HG03095 (cell line): ENCODE results near the gene CCDC141.
A peak's percentile ranks its signal among the peaks of the same experiment; 100 is the strongest.

ENCODE experiments used
- ATAC-seq: cut with Tn5 transposase; IDR thresholded peaks from one replicate; pipeline ENCODE4 v1.9.1; 2021; ENCODE audit warnings: moderate library complexity; ENCODE audit not compliant: unreplicated experiment

Gene CCDC141

GRCh38 chr2:178914259-178914849 lies 135.6 kb downstream of the CCDC141 start:
- ATAC-seq: peak; percentile 90

GRCh38 chr2:178913049-178913441 lies 136.9 kb downstream of the CCDC141 start:
- no peak for ATAC-seq

GRCh38 chr2:178912416-178913048 lies 137.4 kb downstream of the CCDC141 start:
- no peak for ATAC-seq

- no peak for ATAC-seq
These were observed 138.9 kb downstream of the CCDC141 start for GRCh38 chr2:178911039-178911438.

- ATAC-seq: no peak
These were observed 139.9 kb downstream of the CCDC141 start for GRCh38 chr2:178910005-178910404.

GRCh38 chr2:178909507-178909906 lies 140.4 kb downstream of the CCDC141 start:
- no peak for ATAC-seq

GRCh38 chr2:178908810-178909209 lies 141.1 kb downstream of the CCDC141 start:
- no peak for ATAC-seq

- ATAC-seq: no peak
These were observed 144.7 kb downstream of the CCDC141 start for GRCh38 chr2:178905261-178905660.

- no peak for ATAC-seq
These were observed 150.3 kb downstream of the CCDC141 start for GRCh38 chr2:178899656-178900055.

GRCh38 chr2:178895872-178896271 lies 154.1 kb downstream of the CCDC141 start:
- no peak for ATAC-seq

GRCh38 chr2:178895171-178895570 lies 154.8 kb downstream of the CCDC141 start:
- no peak for ATAC-seq

- no peak for ATAC-seq
These were observed 156.9 kb downstream of the CCDC141 start for GRCh38 chr2:178892751-178893625.

- ATAC-seq: no peak
These were observed 157.9 kb downstream of the CCDC141 start for GRCh38 chr2:178891959-178892485.

- peak; percentile 92 for ATAC-seq
These were observed 158.5 kb downstream of the CCDC141 start for GRCh38 chr2:178891265-178891958.

GRCh38 chr2:178886006-178886405 lies 163.9 kb downstream of the CCDC141 start:
- no peak for ATAC-seq

- no peak for ATAC-seq
These were observed 165.5 kb downstream of the CCDC141 start for GRCh38 chr2:178884440-178884839.

- ATAC-seq: no peak
These were observed 167.1 kb downstream of the CCDC141 start for GRCh38 chr2:178882666-178883440.

- no peak for ATAC-seq
These were observed 168.9 kb downstream of the CCDC141 start for GRCh38 chr2:178881075-178881474.

- no peak for ATAC-seq
These were observed 169.7 kb downstream of the CCDC141 start for GRCh38 chr2:178880257-178880656.

- no peak for ATAC-seq
These were observed 172.1 kb downstream of the CCDC141 start for GRCh38 chr2:178877874-178878273.
